Osteoblast (primary cell): Measurements from ENCODE around the gene AATK. TPM values are rescaled to one million over a fixed set of nuclear protein-coding genes. Genes with fewer than 3 reads are reported as not detected.

Experiments
- DNase-seq: peaks from one replicate; pipeline ENCODE4 v3.0.0; 2011; ENCODE audit warnings: low spot score, mixed read lengths; ENCODE audit not compliant: insufficient read length; ENCODE audit errors: missing footprints
- H2AFZ ChIP-seq: 2 replicates; pipeline ENCODE4 v1.6.0; 2011; ENCODE audit warnings: mild to moderate bottlenecking, low read length
- H3K27ac ChIP-seq: 2 replicates; pipeline ENCODE4 v1.5.1; 2011; ENCODE audit warnings: mild to moderate bottlenecking, low read depth, low read length, moderate library complexity
- H3K27me3 ChIP-seq: 2 replicates; pipeline ENCODE4 v1.6.0; 2012; ENCODE audit warnings: mild to moderate bottlenecking, control low read depth, inconsistent platforms, low read length, moderate library complexity; ENCODE audit not compliant: insufficient read depth
- H3K36me3 ChIP-seq: 2 replicates; pipeline ENCODE4 v1.5.1; 2011; ENCODE audit warnings: mild to moderate bottlenecking, low read length, control low read depth, moderate library complexity; ENCODE audit not compliant: insufficient read depth
- H3K4me1 ChIP-seq: 2 replicates; pipeline ENCODE4 v1.5.1; 2011; ENCODE audit warnings: mild to moderate bottlenecking, low read length, control low read depth, moderate library complexity; ENCODE audit not compliant: insufficient read depth
- H3K4me2 ChIP-seq: 2 replicates; pipeline ENCODE4 v1.6.0; 2011; ENCODE audit warnings: mild to moderate bottlenecking, low read length; ENCODE audit not compliant: insufficient read depth
- H3K4me3 ChIP-seq: fragments of 200-600 bp; sonication (generic); 3 replicates; pipeline ENCODE4 v1.5.1; 2012; ENCODE audit warnings: mild to moderate bottlenecking, low read length, inconsistent platforms; ENCODE audit not compliant: insufficient read depth
- H3K79me2 ChIP-seq: 2 replicates; pipeline ENCODE4 v1.6.0; 2012; ENCODE audit warnings: mild to moderate bottlenecking, low read length, control low read depth, inconsistent platforms; ENCODE audit not compliant: insufficient read depth
- H3K9me3 ChIP-seq: 2 replicates; pipeline ENCODE4 v1.5.1; 2011; ENCODE audit warnings: low read depth, low read length, control low read depth
- H4K20me1 ChIP-seq: 2 replicates; pipeline ENCODE4 v1.6.0; 2012; ENCODE audit warnings: mild to moderate bottlenecking, low read length, control low read depth; ENCODE audit not compliant: insufficient read depth
- CTCF ChIP-seq: IDR thresholded peaks from 2 replicates; pipeline ENCODE4 v1.5.1; 2011; ENCODE audit warnings: mild to moderate bottlenecking, low read depth, low read length, moderate library complexity; ENCODE audit errors: extremely low read depth
- total RNA-seq: library from RNA; depleted of rRNA; stranded (reverse); fragments of >200 nt; gene quantifications from 2 replicates; pipeline ENCODE4 v1.2.3, GENCODE V29; 2012

AATK gene
- total RNA-seq, 1 donor = under 0.01 TPM

DNA sequence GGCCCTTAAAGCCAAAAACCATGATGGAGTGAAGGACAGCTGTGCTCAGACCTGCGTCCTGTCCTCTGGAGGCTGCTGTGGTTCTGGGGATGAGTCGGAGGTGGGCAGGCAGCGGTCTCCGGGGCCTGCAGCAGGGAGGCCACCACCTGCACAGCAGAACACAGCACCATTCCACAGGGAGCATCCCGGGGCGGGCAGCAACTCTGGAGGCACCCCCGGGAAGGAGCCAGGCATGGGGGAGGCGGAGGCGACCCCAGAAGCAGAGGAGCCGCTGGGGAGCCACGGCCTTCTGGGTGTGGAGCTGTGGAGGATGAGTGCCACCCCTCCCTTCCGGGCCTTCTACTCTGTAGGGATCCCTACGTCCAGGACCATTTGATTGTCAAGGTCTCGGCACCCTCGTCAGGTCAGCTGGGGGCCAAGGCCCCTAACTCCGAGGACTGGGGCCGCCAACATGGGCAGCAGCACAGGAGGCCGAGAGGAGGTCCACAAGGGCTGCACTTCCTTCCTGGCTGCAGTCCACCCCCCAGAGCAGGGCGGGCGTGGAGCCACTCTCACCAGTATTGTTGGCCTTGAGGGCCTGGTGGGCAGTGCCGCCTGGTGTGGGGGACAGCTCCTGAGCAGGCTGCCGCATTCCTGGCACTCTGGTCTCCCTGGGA lies 32.9 kb upstream of the AATK start:
- Histone ChIP-seq H4K20me1 (no peaks in the 10 kb centered on the region), H3K27me3 (no peaks in the 10 kb centered on the region), H3K27ac (no peak overlapping the region), H3K4me3 (no peak overlapping the region), H3K79me2 (no peaks in the 10 kb centered on the region), H3K9me3 (no peaks in the 10 kb centered on the region), H2AFZ (no peak overlapping the region), H3K36me3 (no peaks in the 10 kb centered on the region), H3K4me1 (no peaks in the 10 kb centered on the region), H3K4me2 (no peak overlapping the region)
- DNase-seq = no peak
- no peak for TF ChIP-seq CTCF

- Histone ChIP-seq H2AFZ (no peak overlapping the region), H3K27ac (no peak overlapping the region), H3K9me3 (no peaks in the 10 kb centered on the region), H3K4me2 (no peak overlapping the region), H3K79me2 (no peaks in the 10 kb centered on the region), H4K20me1 (no peaks in the 10 kb centered on the region), H3K4me3 (no peak overlapping the region), H3K36me3 (no peaks in the 10 kb centered on the region), H3K4me1 (no peaks in the 10 kb centered on the region), H3K27me3 (no peaks in the 10 kb centered on the region)
- no peak for DNase-seq
- no peak for TF ChIP-seq CTCF
Observed at GRCh38 chr17:81197831-81198490, 31.9 kb upstream of the AATK start.

GRCh38 chr17:81197409-81197795 lies 31.4 kb upstream of the AATK start:
- no peaks in the 10 kb centered on the region for H3K4me1 ChIP-seq
- no peak for TF ChIP-seq CTCF
- DNase-seq = no peak
- H4K20me1 ChIP-seq = no peaks in the 10 kb centered on the region
- H3K79me2 ChIP-seq = no peaks in the 10 kb centered on the region
- H2AFZ ChIP-seq = no peak overlapping the region
- H3K36me3 ChIP-seq = no peaks in the 10 kb centered on the region
- H3K27ac ChIP-seq = no peak overlapping the region
- no peak overlapping the region for H3K4me2 ChIP-seq
- no peaks in the 10 kb centered on the region for H3K9me3 ChIP-seq
- H3K4me3 ChIP-seq = no peak overlapping the region
- H3K27me3 ChIP-seq = no peaks in the 10 kb centered on the region

GRCh38 chr17:81196505-81197408 lies 30.7 kb upstream of the AATK start:
- Histone ChIP-seq H3K4me2 (no peak overlapping the region), H2AFZ (no peak overlapping the region), H3K4me3 (no peak overlapping the region), H3K9me3 (no peaks in the 10 kb centered on the region), H4K20me1 (no peaks in the 10 kb centered on the region), H3K27ac (no peak overlapping the region), H3K36me3 (no peaks in the 10 kb centered on the region), H3K4me1 (no peaks in the 10 kb centered on the region), H3K27me3 (no peaks in the 10 kb centered on the region), H3K79me2 (no peaks in the 10 kb centered on the region)
- TF ChIP-seq CTCF = no peak
- no peak for DNase-seq
